AG04450 (cell line): Measurements from ENCODE around the gene IGSF5. TPM values are rescaled to one million over a fixed set of nuclear protein-coding genes. Genes with fewer than 3 reads are reported as not detected.
A peak's percentile ranks its signal among the peaks of the same experiment; 100 is the strongest.

Experiments used
- CTCF ChIA-PET: fragments of 300-600, 350-600 bp; formaldehyde crosslinking; extraction: SDS; loops from one replicate; lab custom pipeline; 2022; ENCODE audit warnings: antibody characterized with exemption, inconsistent platforms; lab: Charles Lee
- POLR2A ChIA-PET: fragments of 350-600 bp; formaldehyde crosslinking; extraction: SDS; loops from one replicate; lab custom pipeline; 2021; ENCODE audit warnings: antibody characterized with exemption, inconsistent platforms; lab: Yijun Ruan, JAX
- DNase-seq: peaks from one replicate; pipeline ENCODE4 v3.0.0-alpha.2; 2011; ENCODE audit warnings: low read depth, low spot score
- H3K27ac ChIP-seq: one replicate; pipeline ENCODE4 v1.5.1; 2012; ENCODE audit warnings: low read depth, low read length, control low read depth
- H3K27me3 ChIP-seq: one replicate; pipeline ENCODE4 v1.6.0; 2012; ENCODE audit warnings: low read length; ENCODE audit not compliant: control insufficient read depth, insufficient read depth
- H3K4me3 ChIP-seq: 2 replicates; pipeline ENCODE4 v1.5.1; 2011; ENCODE audit warnings: mild to moderate bottlenecking, low read depth, low read length, control low read depth
- H3K9me3 ChIP-seq: 2 replicates; pipeline ENCODE4 v1.5.1; 2012; ENCODE audit warnings: low read length; ENCODE audit not compliant: control insufficient read depth, insufficient read depth
- CTCF ChIP-seq: IDR thresholded peaks from 2 replicates; pipeline ENCODE4 v1.5.1; 2011; ENCODE audit warnings: low read depth, low read length, control low read depth, inconsistent platforms
- polyA plus RNA-seq: library from polyadenylated mRNA; depleted of rRNA; stranded (reverse); fragments of >200 nt; gene quantifications from 2 replicates; pipeline ENCODE4 v1.2.3, GENCODE V29; 2011

The IGSF5 gene
- polyA plus RNA-seq, 1 experiment: not detected

- no peak for TF ChIP-seq CTCF
- no peak overlapping the region for H3K4me3 ChIP-seq
- no peak overlapping the region for H3K27ac ChIP-seq
- CTCF ChIA-PET: interaction anchor here (1.7 kb wide), 1 partner anchor 206 kb away, joined by 4 read pairs; no protein-coding TSS in a partner anchor
- no peak for DNase-seq
- no peaks in the 10 kb centered on the region for H3K27me3 ChIP-seq
- POLR2A ChIA-PET: no interaction called here
- H3K9me3 ChIP-seq: no peaks in the 10 kb centered on the region
Observed at GRCh38 chr21:39724944-39725343, 20.0 kb upstream of the IGSF5 start.

DNA sequence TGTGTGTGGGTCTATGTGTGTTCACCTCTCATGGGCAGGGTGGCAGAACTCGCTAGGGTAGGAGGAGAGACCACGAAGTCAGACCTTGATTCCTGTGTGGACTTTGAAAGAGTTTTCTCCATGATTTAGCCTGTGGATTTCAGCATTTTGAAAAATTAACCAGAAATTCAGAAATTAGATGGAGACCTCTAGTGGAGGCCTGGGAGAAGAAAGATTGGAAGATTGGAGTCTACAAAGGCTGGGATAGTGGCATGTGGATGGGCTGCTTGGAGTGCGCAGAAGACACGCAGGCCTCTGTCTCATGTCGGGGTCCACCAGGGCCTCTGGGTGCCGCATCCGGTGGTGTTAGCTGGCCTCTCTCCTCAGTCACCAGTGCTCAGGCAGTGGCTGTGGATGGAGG is 18.9 kb upstream of the IGSF5 start:
- peak; percentile 35 for TF ChIP-seq CTCF
- no peaks in the 10 kb centered on the region for H3K27me3 ChIP-seq
- no peak overlapping the region for H3K4me3 ChIP-seq
- CTCF ChIA-PET: no interaction called here
- H3K27ac ChIP-seq: no peak overlapping the region
- DNase-seq: no peak
- no peaks in the 10 kb centered on the region for H3K9me3 ChIP-seq
- POLR2A ChIA-PET: no interaction called here

DNA sequence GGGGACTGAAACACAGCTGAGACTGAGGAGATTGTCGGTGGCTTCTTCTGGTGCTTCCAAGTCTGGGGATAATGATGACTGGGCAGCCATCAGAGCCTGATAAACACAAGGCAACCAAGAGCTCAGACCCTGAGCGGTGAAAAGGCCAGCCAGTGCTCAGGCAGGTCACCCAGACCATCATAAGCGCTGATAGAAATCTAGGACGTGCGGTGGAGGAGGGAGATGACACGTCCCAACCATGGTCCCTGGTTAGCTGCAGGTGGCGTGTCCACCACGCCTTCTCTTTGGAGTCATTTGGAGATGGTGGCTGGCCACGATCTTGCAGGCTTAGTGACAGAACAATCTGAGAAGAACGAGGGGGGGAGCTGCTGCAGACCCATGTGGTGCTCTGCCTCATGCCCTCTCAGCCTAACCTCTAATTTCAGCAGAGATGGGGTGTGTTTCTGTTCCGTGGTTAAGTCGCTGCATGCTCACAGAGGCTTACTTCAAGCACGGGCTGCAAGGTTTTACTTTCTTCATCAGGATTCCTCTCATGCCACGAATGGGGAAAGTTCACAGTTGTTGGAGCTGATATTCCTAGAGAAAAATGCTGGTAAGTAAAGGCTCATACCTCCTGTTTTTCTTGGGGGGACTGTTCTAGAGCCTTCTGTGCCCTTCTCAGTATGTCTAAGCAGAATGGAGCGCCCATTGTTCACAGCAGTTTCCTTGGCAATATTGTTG is 17.4 kb upstream of the IGSF5 start:
- ChIA-PET CTCF (no interaction called here), POLR2A (no interaction called here)
- no peaks in the 10 kb centered on the region for H3K27me3 ChIP-seq
- H3K27ac ChIP-seq: no peak overlapping the region
- no peak for TF ChIP-seq CTCF
- H3K9me3 ChIP-seq: no peaks in the 10 kb centered on the region
- no peak overlapping the region for H3K4me3 ChIP-seq
- no peak for DNase-seq

DNA sequence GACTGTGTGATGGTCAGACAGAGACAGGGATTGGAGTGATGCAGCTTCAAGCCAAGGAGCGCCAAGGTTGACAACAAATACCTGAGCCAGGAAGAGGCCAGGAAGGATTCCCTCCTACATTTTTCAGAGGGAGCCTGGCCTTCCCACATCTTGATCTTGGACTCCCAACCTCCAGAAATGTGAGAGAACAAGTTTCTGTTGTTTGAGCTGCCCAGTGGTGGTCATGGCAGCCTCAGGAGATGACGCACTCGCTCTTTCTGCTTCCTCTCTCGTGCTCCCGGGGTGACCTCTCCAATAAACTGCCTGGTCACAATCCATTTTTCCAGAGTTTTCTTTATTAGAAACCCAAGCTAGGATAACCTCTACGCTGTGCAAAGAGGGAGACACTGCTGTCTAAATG is 16.6 kb upstream of the IGSF5 start:
- POLR2A ChIA-PET: no interaction called here
- Histone ChIP-seq H3K27ac (no peak overlapping the region), H3K4me3 (no peak overlapping the region), H3K9me3 (no peaks in the 10 kb centered on the region), H3K27me3 (no peaks in the 10 kb centered on the region)
- CTCF ChIA-PET: no interaction called here
- no peak for TF ChIP-seq CTCF
- no peak for DNase-seq

GRCh38 chr21:39730418-39731157 is 14.4 kb upstream of the IGSF5 start:
- POLR2A ChIA-PET: no interaction called here
- Histone ChIP-seq H3K27me3 (no peaks in the 10 kb centered on the region), H3K9me3 (no peaks in the 10 kb centered on the region), H3K27ac (no peak overlapping the region), H3K4me3 (no peak overlapping the region)
- CTCF ChIA-PET: no interaction called here
- no peak for DNase-seq
- TF ChIP-seq CTCF: no peak
